ENCODE data around the gene LRRC18.

- TF ChIP-seq CTCF (IDR thresholded peaks at IDR 0.05), result no peak
- TF ChIP-seq EP300 (IDR thresholded peaks at IDR 0.05), result no peak
- TF ChIP-seq POLR2A (IDR thresholded peaks at IDR 0.05), result no peak
- TF ChIP-seq POLR2AphosphoS5 (IDR thresholded peaks at IDR 0.05), result no peak
Observed at GRCh38 chr10:48978318-48978717, 38.7 kb upstream of the LRRC18 start.

All from sigmoid colon (tissue), 4 donors.